ENCODE measurements around the gene PAXX.

The PAXX gene

GRCh38 chr9:136955202-136955942 is 36.9 kb upstream of the PAXX start:
- Histone ChIP-seq H3K27me3 (ENCODE audit: control insufficient read depth, insufficient read depth, low read length) (no peaks in the 10 kb centered on the region), H3K4me3 (ENCODE audit: low read depth, low read length) (no peak overlapping the region), H3K9me3 (ENCODE audit: control insufficient read depth, insufficient read depth, low read depth, low read length) (no peaks in the 10 kb centered on the region), H3K4me1 (ENCODE audit: control insufficient read depth, insufficient read depth, low read length) (peaks cover 4% of the 10 kb centered on the region; the same call in 1 of the 2 replicates), H3K36me3 (ENCODE audit: control insufficient read depth, insufficient read depth, low read length) (no peaks in the 10 kb centered on the region), H3K27ac (ENCODE audit: low read depth, low read length) (no peak overlapping the region), H3K9ac (ENCODE audit: low read length) (no peak overlapping the region)

DNA sequence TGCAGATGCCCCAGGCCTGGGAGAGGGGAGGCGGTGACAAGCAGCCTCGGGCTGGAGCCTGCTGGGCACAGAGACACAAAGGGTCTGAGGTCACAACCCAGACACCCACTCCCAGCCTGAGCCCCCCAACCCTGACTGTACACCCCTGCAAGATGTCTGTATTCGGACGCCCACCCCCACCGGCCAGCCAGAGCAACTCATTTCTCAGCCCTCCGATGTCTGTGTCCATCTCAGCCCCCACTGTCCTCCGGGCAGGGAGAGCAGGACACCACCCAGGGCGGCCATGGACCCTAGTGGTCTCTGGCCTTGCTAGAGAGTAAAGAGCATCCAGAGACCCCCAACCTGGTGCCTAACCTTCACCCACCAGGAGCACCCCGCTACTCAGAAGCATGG is 36.3 kb upstream of the PAXX start:
- no peaks in the 10 kb centered on the region for H3K36me3 ChIP-seq (ENCODE audit: control insufficient read depth, insufficient read depth, low read length)
- no peak overlapping the region for H3K4me3 ChIP-seq (ENCODE audit: low read depth, low read length)
- no peaks in the 10 kb centered on the region for H3K27me3 ChIP-seq (ENCODE audit: control insufficient read depth, insufficient read depth, low read length)
- no peaks in the 10 kb centered on the region for H3K4me1 ChIP-seq (ENCODE audit: control insufficient read depth, insufficient read depth, low read length)
- no peak overlapping the region for H3K27ac ChIP-seq (ENCODE audit: low read depth, low read length)
- H3K9me3 ChIP-seq (ENCODE audit: control insufficient read depth, insufficient read depth, low read depth, low read length): no peaks in the 10 kb centered on the region
- no peak overlapping the region for H3K9ac ChIP-seq (ENCODE audit: low read length)

GRCh38 chr9:136956604-136957003 is 35.6 kb upstream of the PAXX start:
- Histone ChIP-seq H3K27ac (ENCODE audit: low read depth, low read length) (no peak overlapping the region), H3K9me3 (ENCODE audit: control insufficient read depth, insufficient read depth, low read depth, low read length) (no peaks in the 10 kb centered on the region), H3K36me3 (ENCODE audit: control insufficient read depth, insufficient read depth, low read length) (no peaks in the 10 kb centered on the region), H3K9ac (ENCODE audit: low read length) (no peak overlapping the region), H3K4me3 (ENCODE audit: low read depth, low read length) (no peak overlapping the region), H3K4me1 (ENCODE audit: control insufficient read depth, insufficient read depth, low read length) (no peaks in the 10 kb centered on the region), H3K27me3 (ENCODE audit: control insufficient read depth, insufficient read depth, low read length) (no peaks in the 10 kb centered on the region)

DNA sequence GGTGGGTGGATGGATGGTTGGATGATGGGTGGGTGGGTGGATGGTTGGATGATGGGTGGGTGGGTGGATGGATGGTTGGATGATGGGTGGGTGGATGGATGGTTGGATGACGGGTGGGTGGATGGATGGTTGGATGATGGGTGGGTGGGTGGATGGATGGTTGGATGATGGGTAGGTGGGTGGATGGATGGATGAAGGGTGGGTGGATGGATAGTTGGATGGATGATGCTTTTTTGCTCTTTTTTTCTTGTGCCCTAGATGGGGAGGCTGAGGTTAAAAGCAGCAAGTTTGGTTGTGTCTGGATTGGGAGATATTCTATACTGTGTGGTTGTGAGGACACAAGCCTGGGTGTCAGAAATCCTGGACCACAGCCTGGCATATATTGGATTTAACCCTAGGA is 34.8 kb upstream of the PAXX start:
- H3K27ac ChIP-seq (ENCODE audit: low read depth, low read length): no peak overlapping the region
- H3K9me3 ChIP-seq (ENCODE audit: control insufficient read depth, insufficient read depth, low read depth, low read length): no peaks in the 10 kb centered on the region
- no peaks in the 10 kb centered on the region for H3K36me3 ChIP-seq (ENCODE audit: control insufficient read depth, insufficient read depth, low read length)
- H3K4me3 ChIP-seq (ENCODE audit: low read depth, low read length): no peak overlapping the region
- H3K4me1 ChIP-seq (ENCODE audit: control insufficient read depth, insufficient read depth, low read length): no peaks in the 10 kb centered on the region
- H3K27me3 ChIP-seq (ENCODE audit: control insufficient read depth, insufficient read depth, low read length): no peaks in the 10 kb centered on the region
- no peak overlapping the region for H3K9ac ChIP-seq (ENCODE audit: low read length)

GRCh38 chr9:136957901-136958300 is 34.3 kb upstream of the PAXX start:
- Histone ChIP-seq H3K27ac (ENCODE audit: low read depth, low read length) (no peak overlapping the region), H3K36me3 (ENCODE audit: control insufficient read depth, insufficient read depth, low read length) (no peaks in the 10 kb centered on the region), H3K4me1 (ENCODE audit: control insufficient read depth, insufficient read depth, low read length) (no peaks in the 10 kb centered on the region), H3K9me3 (ENCODE audit: control insufficient read depth, insufficient read depth, low read depth, low read length) (no peaks in the 10 kb centered on the region), H3K9ac (ENCODE audit: low read length) (no peak overlapping the region), H3K4me3 (ENCODE audit: low read depth, low read length) (no peak overlapping the region), H3K27me3 (ENCODE audit: control insufficient read depth, insufficient read depth, low read length) (no peaks in the 10 kb centered on the region)

- no peaks in the 10 kb centered on the region for H3K9me3 ChIP-seq (ENCODE audit: control insufficient read depth, insufficient read depth, low read depth, low read length)
- H3K36me3 ChIP-seq (ENCODE audit: control insufficient read depth, insufficient read depth, low read length): no peaks in the 10 kb centered on the region
- no peaks in the 10 kb centered on the region for H3K4me1 ChIP-seq (ENCODE audit: control insufficient read depth, insufficient read depth, low read length)
- H3K4me3 ChIP-seq (ENCODE audit: low read depth, low read length): no peak overlapping the region
- H3K27ac ChIP-seq (ENCODE audit: low read depth, low read length): no peak overlapping the region
- H3K27me3 ChIP-seq (ENCODE audit: control insufficient read depth, insufficient read depth, low read length): no peaks in the 10 kb centered on the region
- no peak overlapping the region for H3K9ac ChIP-seq (ENCODE audit: low read length)
Measured at GRCh38 chr9:136958473-136958872, 33.7 kb upstream of the PAXX start.

DNA sequence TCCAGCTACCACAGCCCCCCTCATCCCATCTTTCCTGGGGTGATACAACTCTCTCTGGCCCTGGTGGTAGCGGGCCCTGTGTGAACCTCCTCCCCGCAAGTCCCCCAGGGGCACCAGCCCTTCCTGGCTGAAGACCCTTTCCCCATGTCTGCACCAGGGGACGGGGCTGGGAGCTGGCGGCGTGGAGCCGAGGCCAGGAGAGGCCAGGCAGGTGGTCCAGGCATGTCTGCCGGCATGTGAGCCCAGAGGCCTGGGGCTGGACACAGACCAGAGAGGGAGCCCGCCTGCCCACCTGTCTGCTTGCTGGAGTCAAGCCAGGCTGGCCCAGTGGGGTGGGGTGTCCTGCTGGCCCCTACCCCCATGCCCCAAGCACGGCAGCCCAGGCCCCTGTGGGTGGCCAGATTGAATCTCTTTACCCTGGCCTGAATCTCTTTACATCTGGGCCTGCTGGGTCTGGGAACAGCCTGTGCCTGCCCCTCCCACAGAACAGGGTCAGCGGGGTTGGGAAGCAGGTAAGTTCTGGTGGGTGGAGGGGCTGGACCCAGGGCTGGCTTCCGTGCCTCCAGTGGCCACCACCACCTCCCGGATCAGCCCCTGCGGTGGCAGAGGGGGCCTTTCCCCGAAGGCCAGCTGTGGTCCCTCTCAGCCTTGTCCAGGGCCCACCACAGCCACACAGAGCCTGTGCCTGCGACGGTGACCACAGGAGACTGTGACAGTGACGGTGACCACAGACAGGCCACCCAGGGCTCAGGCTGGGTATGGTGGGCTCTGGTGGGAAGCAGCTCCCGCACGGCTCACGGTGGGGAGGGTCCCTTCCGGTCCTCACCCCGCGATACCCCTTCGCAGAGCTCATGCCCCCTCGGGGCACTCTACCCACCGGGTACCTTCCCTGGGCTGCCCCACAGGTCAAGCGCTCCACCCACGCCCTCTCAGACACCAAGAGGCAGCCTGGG is 33.0 kb upstream of the PAXX start:
- H3K27ac ChIP-seq (ENCODE audit: low read depth, low read length): no peak overlapping the region
- no peaks in the 10 kb centered on the region for H3K27me3 ChIP-seq (ENCODE audit: control insufficient read depth, insufficient read depth, low read length)
- H3K4me3 ChIP-seq (ENCODE audit: low read depth, low read length): no peak overlapping the region
- no peaks in the 10 kb centered on the region for H3K9me3 ChIP-seq (ENCODE audit: control insufficient read depth, insufficient read depth, low read depth, low read length)
- H3K36me3 ChIP-seq (ENCODE audit: control insufficient read depth, insufficient read depth, low read length): no peaks in the 10 kb centered on the region
- H3K4me1 ChIP-seq (ENCODE audit: control insufficient read depth, insufficient read depth, low read length): no peaks in the 10 kb centered on the region
- H3K9ac ChIP-seq (ENCODE audit: low read length): no peak overlapping the region

- no peak overlapping the region for H3K4me3 ChIP-seq (ENCODE audit: low read depth, low read length)
- no peak overlapping the region for H3K9ac ChIP-seq (ENCODE audit: low read length)
- no peaks in the 10 kb centered on the region for H3K4me1 ChIP-seq (ENCODE audit: control insufficient read depth, insufficient read depth, low read length)
- H3K27ac ChIP-seq (ENCODE audit: low read depth, low read length): no peak overlapping the region
- H3K9me3 ChIP-seq (ENCODE audit: control insufficient read depth, insufficient read depth, low read depth, low read length): no peaks in the 10 kb centered on the region
- no peaks in the 10 kb centered on the region for H3K27me3 ChIP-seq (ENCODE audit: control insufficient read depth, insufficient read depth, low read length)
- no peaks in the 10 kb centered on the region for H3K36me3 ChIP-seq (ENCODE audit: control insufficient read depth, insufficient read depth, low read length)
Measured at GRCh38 chr9:136960212-136960937, 31.8 kb upstream of the PAXX start.

- Histone ChIP-seq H3K27me3 (ENCODE audit: control insufficient read depth, insufficient read depth, low read length) (no peaks in the 10 kb centered on the region), H3K4me1 (ENCODE audit: control insufficient read depth, insufficient read depth, low read length) (peaks cover 3% of the 10 kb centered on the region), H3K27ac (ENCODE audit: low read depth, low read length) (no peak overlapping the region), H3K9ac (ENCODE audit: low read length) (no peak overlapping the region), H3K9me3 (ENCODE audit: control insufficient read depth, insufficient read depth, low read depth, low read length) (no peaks in the 10 kb centered on the region), H3K4me3 (ENCODE audit: low read depth, low read length) (no peak overlapping the region), H3K36me3 (ENCODE audit: control insufficient read depth, insufficient read depth, low read length) (no peaks in the 10 kb centered on the region)
Measured at GRCh38 chr9:136960938-136961275, 31.3 kb upstream of the PAXX start.

- no peak overlapping the region for H3K9ac ChIP-seq (ENCODE audit: low read length)
- H3K4me1 ChIP-seq (ENCODE audit: control insufficient read depth, insufficient read depth, low read length): peaks cover 8% of the 10 kb centered on the region
- no peaks in the 10 kb centered on the region for H3K36me3 ChIP-seq (ENCODE audit: control insufficient read depth, insufficient read depth, low read length)
- H3K9me3 ChIP-seq (ENCODE audit: control insufficient read depth, insufficient read depth, low read depth, low read length): no peaks in the 10 kb centered on the region
- no peaks in the 10 kb centered on the region for H3K27me3 ChIP-seq (ENCODE audit: control insufficient read depth, insufficient read depth, low read length)
- no peak overlapping the region for H3K4me3 ChIP-seq (ENCODE audit: low read depth, low read length)
- no peak overlapping the region for H3K27ac ChIP-seq (ENCODE audit: low read depth, low read length)
Measured at GRCh38 chr9:136961279-136962065, 30.8 kb upstream of the PAXX start.

All from HUES6 (cell line).